Right lobe of liver (tissue), 4 donors: ENCODE measurements around the gene MAPRE2.

Experiments used
- POLR2A ChIP-seq: fragments of 450-650 bp; IDR thresholded peaks from one replicate; pipeline ENCODE4 v1.6.1; 2017; ENCODE audit warnings: antibody characterized with exemption, mild to moderate bottlenecking
- TF ChIP-seq, protein P1 (sequence below), 4 donors: fragments of 200-600 bp in 3 of 4; fragments of 450-650 bp in 1 of 4; IDR thresholded peaks; one replicate each; pipeline versions ENCODE4 v1.5.1 to v1.8.0; 2016 to 2022; ENCODE audit warnings: antibody characterized with exemption in 4 of 4, mild to moderate bottlenecking in 2 of 4
- donor health status: DM: no; HTN: no; CAD: no.
- donor health status: DM: no; HTN: no; CAD: no.
- donor health status: DM: no; HTN: yes; CAD: no.

- TF ChIP-seq POLR2A, result no peak
- TF ChIP-seq, protein P1, sequence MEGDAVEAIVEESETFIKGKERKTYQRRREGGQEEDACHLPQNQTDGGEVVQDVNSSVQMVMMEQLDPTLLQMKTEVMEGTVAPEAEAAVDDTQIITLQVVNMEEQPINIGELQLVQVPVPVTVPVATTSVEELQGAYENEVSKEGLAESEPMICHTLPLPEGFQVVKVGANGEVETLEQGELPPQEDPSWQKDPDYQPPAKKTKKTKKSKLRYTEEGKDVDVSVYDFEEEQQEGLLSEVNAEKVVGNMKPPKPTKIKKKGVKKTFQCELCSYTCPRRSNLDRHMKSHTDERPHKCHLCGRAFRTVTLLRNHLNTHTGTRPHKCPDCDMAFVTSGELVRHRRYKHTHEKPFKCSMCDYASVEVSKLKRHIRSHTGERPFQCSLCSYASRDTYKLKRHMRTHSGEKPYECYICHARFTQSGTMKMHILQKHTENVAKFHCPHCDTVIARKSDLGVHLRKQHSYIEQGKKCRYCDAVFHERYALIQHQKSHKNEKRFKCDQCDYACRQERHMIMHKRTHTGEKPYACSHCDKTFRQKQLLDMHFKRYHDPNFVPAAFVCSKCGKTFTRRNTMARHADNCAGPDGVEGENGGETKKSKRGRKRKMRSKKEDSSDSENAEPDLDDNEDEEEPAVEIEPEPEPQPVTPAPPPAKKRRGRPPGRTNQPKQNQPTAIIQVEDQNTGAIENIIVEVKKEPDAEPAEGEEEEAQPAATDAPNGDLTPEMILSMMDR (IDR thresholded peaks at IDR 0.05), result no peak
Measured at GRCh38 chr18:35063875-35064690, 22.9 kb downstream of the MAPRE2 start.
